ENCODE data around the gene ARPC1B.
A peak's percentile ranks its signal among the peaks of the same experiment; 100 is the strongest.
"Not testable (repeated sequence)": the region's sequence is repeated elsewhere in the genome, so short reads cannot be mapped to it uniquely, and the experiment has no call there.

Gene ARPC1B

GRCh38 chr7:99368750-99369389, 5.7 kb upstream of the ARPC1B start:
- DNase-seq (ENCODE audit: low read depth) = no peak

GRCh38 chr7:99369767-99370391, 4.7 kb upstream of the ARPC1B start:
- DNase-seq (ENCODE audit: low read depth) = no peak

- no peak for DNase-seq (ENCODE audit: low read depth)
These were observed 3.1 kb upstream of the ARPC1B start for GRCh38 chr7:99371376-99371920.

GRCh38 chr7:99372275-99373090, 2.0 kb upstream of the ARPC1B start:
- DNase-seq (ENCODE audit: low read depth) = no peak

GRCh38 chr7:99373091-99374066, 1.2 kb upstream of the ARPC1B start:
- DNase-seq (ENCODE audit: low read depth) = no peak

- peak; percentile 71 for DNase-seq (ENCODE audit: low read depth)
These were observed 709 bp downstream of the ARPC1B start for GRCh38 chr7:99375070-99375807.

GRCh38 chr7:99379043-99379577, 4.6 kb downstream of the ARPC1B start:
- DNase-seq (ENCODE audit: low read depth) = no peak

- not testable (repeated sequence) for DNase-seq (ENCODE audit: low read depth)
These were observed 5.1 kb downstream of the ARPC1B start for GRCh38 chr7:99379693-99380031.

- peak; percentile 41 for DNase-seq (ENCODE audit: low read depth)
These were observed 5.7 kb downstream of the ARPC1B start for GRCh38 chr7:99380032-99380822.

- DNase-seq (ENCODE audit: low read depth) = peak; percentile 85
These were observed 6.5 kb downstream of the ARPC1B start for GRCh38 chr7:99380823-99381663.

GRCh38 chr7:99381664-99382075, 7.1 kb downstream of the ARPC1B start:
- no peak for DNase-seq (ENCODE audit: low read depth)

GRCh38 chr7:99383203-99383602, 8.7 kb downstream of the ARPC1B start:
- DNase-seq (ENCODE audit: low read depth) = no peak

- no peak for DNase-seq (ENCODE audit: low read depth)
These were observed 9.4 kb downstream of the ARPC1B start for GRCh38 chr7:99383791-99384370.

GRCh38 chr7:99384523-99384922, 10.0 kb downstream of the ARPC1B start:
- DNase-seq (ENCODE audit: low read depth) = no peak

GRCh38 chr7:99385564-99385963, 11.0 kb downstream of the ARPC1B start:
- DNase-seq (ENCODE audit: low read depth) = no peak

GRCh38 chr7:99386584-99387238, 12.2 kb downstream of the ARPC1B start:
- DNase-seq (ENCODE audit: low read depth) = no peak

GRCh38 chr7:99387239-99387635, 12.7 kb downstream of the ARPC1B start:
- not testable (repeated sequence) for DNase-seq (ENCODE audit: low read depth)

- no peak for DNase-seq (ENCODE audit: low read depth)
These were observed 13.4 kb downstream of the ARPC1B start for GRCh38 chr7:99387912-99388311.

All from activated T-cell treated with anti-CD3 and anti-CD28 coated beads for 48 hours (primary cell).